ENCODE results near the gene ANP32E. TPM values are rescaled to one million over a fixed set of nuclear protein-coding genes. Genes with fewer than 3 reads are reported as not detected.
A peak's percentile ranks its signal among the peaks of the same experiment; 100 is the strongest.

Gene ANP32E
- polyA plus RNA-seq: 45.8 TPM
- long read RNA-seq, donor 1, transcript ANP32E-208 (7 exons, 3,451 nt): major isoform, 10 of 10 reads
- long read RNA-seq, donor 1, partial matches to known transcripts: 0 of 10 reads
- long read RNA-seq, donor 1, other reads (novel, unspliced or antisense): 0 of 10 reads
- long read RNA-seq, donor 2, transcript ANP32E-208 (7 exons, 3,451 nt): major isoform, 24 of 73 reads
- long read RNA-seq, donor 2, partial matches to known transcripts: 42 of 73 reads
- long read RNA-seq, donor 2, other reads (novel, unspliced or antisense): 7 of 73 reads
- long read RNA-seq, donor 3: 0 reads
- long read RNA-seq, donor 4, partial matches to known transcripts: 0 of 3 reads
- long read RNA-seq, donor 4, other reads (novel, unspliced or antisense): 0 of 3 reads
- long read RNA-seq, donor 5, transcript ANP32E-208 (7 exons, 3,451 nt): major isoform, 6 of 11 reads
- long read RNA-seq, donor 5, partial matches to known transcripts: 5 of 11 reads
- long read RNA-seq, donor 5, other reads (novel, unspliced or antisense): 0 of 11 reads
- long read RNA-seq, donor 6, transcript ANP32E-208 (7 exons, 3,451 nt): major isoform, 10 of 282 reads
- long read RNA-seq, donor 6, partial matches to known transcripts: 146 of 282 reads
- long read RNA-seq, donor 6, other reads (novel, unspliced or antisense): 126 of 282 reads
- long read RNA-seq, donor 7, transcript ANP32E-208 (7 exons, 3,451 nt): major isoform, 8 of 88 reads
- long read RNA-seq, donor 7, partial matches to known transcripts: 55 of 88 reads
- long read RNA-seq, donor 7, other reads (novel, unspliced or antisense): 24 of 88 reads
- long read RNA-seq, donor 8, transcript ANP32E-208 (7 exons, 3,451 nt): major isoform, 20 of 60 reads
- long read RNA-seq, donor 8, partial matches to known transcripts: 40 of 60 reads
- long read RNA-seq, donor 8, other reads (novel, unspliced or antisense): 0 of 60 reads
- long read RNA-seq, donor 9, transcript ANP32E-208 (7 exons, 3,451 nt): major isoform, 13 of 88 reads
- long read RNA-seq, donor 9, partial matches to known transcripts: 75 of 88 reads
- long read RNA-seq, donor 9, other reads (novel, unspliced or antisense): 0 of 88 reads
- long read RNA-seq, donor 10, transcript ANP32E-208 (7 exons, 3,451 nt): major isoform, 17 of 17 reads
- long read RNA-seq, donor 10, partial matches to known transcripts: 0 of 17 reads
- long read RNA-seq, donor 10, other reads (novel, unspliced or antisense): 0 of 17 reads
- long read RNA-seq, donor 11, transcript ANP32E-208 (7 exons, 3,451 nt): major isoform, 10 of 15 reads
- long read RNA-seq, donor 11, partial matches to known transcripts: 5 of 15 reads
- long read RNA-seq, donor 11, other reads (novel, unspliced or antisense): 0 of 15 reads

GRCh38 chr1:150235852-150236613, at the start of gene ANP32E:
Gene ANP32E (minus strand): TSS chr1:150236112. CDS start chr1:150235786, 326 bp downstream.
- DNase-seq: peak; percentile 98 to 99
- Histone ChIP-seq H3K4me3 (ENCODE audit: low read length) (peak within 1 kb of the TSS; percentile 86), H3K4me1 (ENCODE audit: control insufficient read depth, insufficient read depth, low read length) (peaks cover 6% of the 10 kb centered on the region), H3K27ac (ENCODE audit: low read length) (peak within 1 kb of the TSS; percentile 93), H3K36me3 (ENCODE audit: control insufficient read depth, insufficient read depth, low read length) (no peaks in the 10 kb centered on the region), H3K9me3 (ENCODE audit: control insufficient read depth, low read depth, low read length) (no peaks in the 10 kb centered on the region), H3K27me3 (ENCODE audit: control insufficient read depth, insufficient read depth, low read length) (no peaks in the 10 kb centered on the region)
- WGBS (ENCODE audit: insufficient coverage, low lambda C conversion rate): 0% methylated on average over 5 of the region's 33 CpGs

- peak overlapping the region; percentile 48 for H3K4me3 ChIP-seq (ENCODE audit: low read length)
- no CpG with 5 or more reads among the region's 12 CpGs for WGBS (ENCODE audit: insufficient coverage, low lambda C conversion rate)
- no peaks in the 10 kb centered on the region for H3K9me3 ChIP-seq (ENCODE audit: control insufficient read depth, low read depth, low read length)
- H3K4me1 ChIP-seq (ENCODE audit: control insufficient read depth, insufficient read depth, low read length): peaks cover 26% of the 10 kb centered on the region
- H3K27ac ChIP-seq (ENCODE audit: low read length): no peak overlapping the region
- no peak for DNase-seq
- peaks cover 5% of the 10 kb centered on the region for H3K27me3 ChIP-seq (ENCODE audit: control insufficient read depth, insufficient read depth, low read length)
- H3K36me3 ChIP-seq (ENCODE audit: control insufficient read depth, insufficient read depth, low read length): peaks cover 9% of the 10 kb centered on the region
Measured at GRCh38 chr1:150283260-150283659, 47.3 kb upstream of the ANP32E start.

GRCh38 chr1:150282558-150282958, 46.6 kb upstream of the ANP32E start:
- H3K27ac ChIP-seq (ENCODE audit: low read length): peak overlapping the region; percentile 3
- H3K27me3 ChIP-seq (ENCODE audit: control insufficient read depth, insufficient read depth, low read length): peaks cover 5% of the 10 kb centered on the region
- peaks cover 26% of the 10 kb centered on the region for H3K4me1 ChIP-seq (ENCODE audit: control insufficient read depth, insufficient read depth, low read length)
- no CpG with 5 or more reads among the region's 21 CpGs for WGBS (ENCODE audit: insufficient coverage, low lambda C conversion rate)
- H3K9me3 ChIP-seq (ENCODE audit: control insufficient read depth, low read depth, low read length): no peaks in the 10 kb centered on the region
- DNase-seq: no peak
- H3K4me3 ChIP-seq (ENCODE audit: low read length): peak overlapping the region; percentile 48
- H3K36me3 ChIP-seq (ENCODE audit: control insufficient read depth, insufficient read depth, low read length): peaks cover 9% of the 10 kb centered on the region

GRCh38 chr1:150281758-150282557, 46.0 kb upstream of the ANP32E start, which contains the start of gene CIART:
Gene CIART (plus strand): TSS chr1:150282554. CDS start chr1:150283268, 714 bp downstream.
- Histone ChIP-seq H3K36me3 (ENCODE audit: control insufficient read depth, insufficient read depth, low read length) (peaks cover 9% of the 10 kb centered on the region), H3K4me3 (ENCODE audit: low read length) (peak within 1 kb of the TSS; percentile 48)
- DNase-seq: peak; percentile 97

GRCh38 chr1:150281221-150281757, 45.4 kb upstream of the ANP32E start:
- Histone ChIP-seq H3K4me1 (ENCODE audit: control insufficient read depth, insufficient read depth, low read length) (peaks cover 26% of the 10 kb centered on the region), H3K27ac (ENCODE audit: low read length) (peak overlapping the region; percentile 39), H3K9me3 (ENCODE audit: control insufficient read depth, low read depth, low read length) (no peaks in the 10 kb centered on the region), H3K4me3 (ENCODE audit: low read length) (peak overlapping the region; percentile 48), H3K27me3 (ENCODE audit: control insufficient read depth, insufficient read depth, low read length) (peaks cover 5% of the 10 kb centered on the region), H3K36me3 (ENCODE audit: control insufficient read depth, insufficient read depth, low read length) (peaks cover 4% of the 10 kb centered on the region)
- no CpG with 5 or more reads among the region's 15 CpGs for WGBS (ENCODE audit: insufficient coverage, low lambda C conversion rate)
- peak in 1 of 2 donors; percentile 63 for DNase-seq

More at GRCh38 chr1:150281758-150282557, 46.0 kb upstream of the ANP32E start, which contains the start of gene CIART:
- no peaks in the 10 kb centered on the region for H3K9me3 ChIP-seq (ENCODE audit: control insufficient read depth, low read depth, low read length)
- H3K27ac ChIP-seq (ENCODE audit: low read length): peak within 1 kb of the TSS; percentile 39
- peaks cover 5% of the 10 kb centered on the region for H3K27me3 ChIP-seq (ENCODE audit: control insufficient read depth, insufficient read depth, low read length)
- H3K4me1 ChIP-seq (ENCODE audit: control insufficient read depth, insufficient read depth, low read length): peaks cover 26% of the 10 kb centered on the region
- no CpG with 5 or more reads among the region's 46 CpGs for WGBS (ENCODE audit: insufficient coverage, low lambda C conversion rate)

GRCh38 chr1:150280138-150280707, 44.3 kb upstream of the ANP32E start:
- DNase-seq: peak in 1 of 2 donors; percentile 62

GRCh38 chr1:150273311-150273710, 37.4 kb upstream of the ANP32E start:
- Histone ChIP-seq H3K4me1 (ENCODE audit: control insufficient read depth, insufficient read depth, low read length) (no peaks in the 10 kb centered on the region), H3K4me3 (ENCODE audit: low read length) (peak overlapping the region; percentile 26), H3K9me3 (ENCODE audit: control insufficient read depth, low read depth, low read length) (no peaks in the 10 kb centered on the region), H3K36me3 (ENCODE audit: control insufficient read depth, insufficient read depth, low read length) (no peaks in the 10 kb centered on the region), H3K27me3 (ENCODE audit: control insufficient read depth, insufficient read depth, low read length) (no peaks in the 10 kb centered on the region), H3K27ac (ENCODE audit: low read length) (peak overlapping the region; percentile 23)
- whole genome bisulfite sequencing (ENCODE audit: insufficient coverage, low lambda C conversion rate): 80% methylated on average over 1 of the region's 1 CpG
- no peak for DNase-seq

More at GRCh38 chr1:150280138-150280707, 44.3 kb upstream of the ANP32E start:
- H3K36me3 ChIP-seq (ENCODE audit: control insufficient read depth, insufficient read depth, low read length): peaks cover 4% of the 10 kb centered on the region
- no peak overlapping the region for H3K4me3 ChIP-seq (ENCODE audit: low read length)
- peaks cover 26% of the 10 kb centered on the region for H3K4me1 ChIP-seq (ENCODE audit: control insufficient read depth, insufficient read depth, low read length)
- H3K27me3 ChIP-seq (ENCODE audit: control insufficient read depth, insufficient read depth, low read length): peaks cover 5% of the 10 kb centered on the region
- no peaks in the 10 kb centered on the region for H3K9me3 ChIP-seq (ENCODE audit: control insufficient read depth, low read depth, low read length)
- no peak overlapping the region for H3K27ac ChIP-seq (ENCODE audit: low read length)
- no CpG with 5 or more reads among the region's 6 CpGs for WGBS (ENCODE audit: insufficient coverage, low lambda C conversion rate)

- no peaks in the 10 kb centered on the region for H3K9me3 ChIP-seq (ENCODE audit: control insufficient read depth, low read depth, low read length)
- H3K4me3 ChIP-seq (ENCODE audit: low read length): no peak overlapping the region
- 80% methylated on average over 2 of the region's 7 CpGs for WGBS (ENCODE audit: insufficient coverage, low lambda C conversion rate)
- no peaks in the 10 kb centered on the region for H3K27me3 ChIP-seq (ENCODE audit: control insufficient read depth, insufficient read depth, low read length)
- no peak for DNase-seq
- H3K36me3 ChIP-seq (ENCODE audit: control insufficient read depth, insufficient read depth, low read length): peaks cover 11% of the 10 kb centered on the region
- H3K4me1 ChIP-seq (ENCODE audit: control insufficient read depth, insufficient read depth, low read length): peaks cover 9% of the 10 kb centered on the region
- H3K27ac ChIP-seq (ENCODE audit: low read length): no peak overlapping the region
Measured at GRCh38 chr1:150271291-150271959, 35.5 kb upstream of the ANP32E start.
